Activated T-cell treated with anti-CD3 and anti-CD28 coated beads, Interleukin-2, amount 50 U/mL, for 24 hours (primary cell): Measurements from ENCODE around the gene ZNF48.

Experiments
- DNase-seq: peaks from one replicate; pipeline ENCODE4 v3.0.0-alpha.2; 2020
- H3K27ac Mint-ChIP-seq: 2 replicates; pipeline ENCODE4 v1.8.0; 2020; ENCODE audit warnings: mild to moderate bottlenecking, mixed read lengths
- H3K27me3 Mint-ChIP-seq: 2 replicates; pipeline ENCODE4 v1.8.0; 2020; ENCODE audit warnings: mixed read lengths
- H3K36me3 Mint-ChIP-seq: 2 replicates; pipeline ENCODE4 v1.8.0; 2020; ENCODE audit warnings: low read depth, mixed read lengths
- H3K4me1 Mint-ChIP-seq: 2 replicates; pipeline ENCODE4 v1.8.0; 2020; ENCODE audit warnings: low read depth, mixed read lengths
- H3K4me3 Mint-ChIP-seq: 2 replicates; pipeline ENCODE4 v1.8.0; 2020; ENCODE audit warnings: mild to moderate bottlenecking, moderate library complexity, mixed read lengths
- H3K9me3 Mint-ChIP-seq: 2 replicates; pipeline ENCODE4 v1.8.0; 2020; ENCODE audit warnings: mixed read lengths

The ZNF48 gene

DNA sequence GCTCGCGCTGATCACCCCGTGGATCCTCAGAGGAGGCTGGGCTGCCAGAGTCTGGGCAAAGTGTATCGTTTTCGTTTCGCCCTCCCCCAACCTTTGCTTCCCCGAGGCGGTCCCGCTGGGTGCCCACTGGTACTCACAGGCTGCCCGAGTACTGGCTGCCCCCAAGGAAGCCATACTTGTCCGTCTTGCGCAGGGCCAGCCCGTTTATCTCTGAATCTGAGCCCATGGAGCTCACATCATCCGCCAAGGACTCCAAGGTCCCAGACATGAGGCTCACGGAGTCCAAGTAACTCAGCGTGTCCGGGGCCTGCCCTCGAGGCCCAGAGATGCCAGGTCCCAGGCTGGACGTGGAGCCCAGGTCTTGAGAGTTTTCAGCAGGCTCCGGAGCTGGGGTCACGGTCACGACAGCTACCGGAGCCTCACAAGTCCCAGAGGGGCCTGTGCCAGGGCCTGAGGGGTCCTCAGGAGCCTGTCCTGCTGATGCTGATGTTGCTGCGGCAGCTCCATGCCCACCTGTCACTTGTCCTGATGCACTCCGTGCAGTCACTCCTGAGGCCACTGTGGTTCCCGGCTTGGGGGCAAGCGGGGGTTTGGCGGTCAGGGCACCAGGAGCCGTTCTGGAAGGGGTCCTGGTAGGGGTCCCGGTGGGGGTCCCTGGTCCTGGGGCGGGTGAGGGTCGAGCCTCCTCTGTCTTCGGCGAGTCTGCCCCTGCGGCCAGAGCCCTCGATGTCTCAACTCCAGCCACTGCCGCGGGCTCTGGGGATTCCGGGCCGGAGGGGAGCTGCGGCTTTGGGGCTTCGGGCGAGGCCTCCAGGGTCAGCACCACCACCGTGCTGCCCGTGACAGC is 25.9 kb upstream of the ZNF48 start:
- peak; percentile 51 for DNase-seq
- peak overlapping the region; percentile 94 for H3K4me3 Mint-ChIP-seq
- H3K27me3 Mint-ChIP-seq: no peaks in the 10 kb centered on the region
- H3K9me3 Mint-ChIP-seq: no peaks in the 10 kb centered on the region
- peak overlapping the region; percentile 92 for H3K27ac Mint-ChIP-seq
- peaks cover 46% of the 10 kb centered on the region for H3K4me1 Mint-ChIP-seq
- H3K36me3 Mint-ChIP-seq: peaks cover 47% of the 10 kb centered on the region

DNA sequence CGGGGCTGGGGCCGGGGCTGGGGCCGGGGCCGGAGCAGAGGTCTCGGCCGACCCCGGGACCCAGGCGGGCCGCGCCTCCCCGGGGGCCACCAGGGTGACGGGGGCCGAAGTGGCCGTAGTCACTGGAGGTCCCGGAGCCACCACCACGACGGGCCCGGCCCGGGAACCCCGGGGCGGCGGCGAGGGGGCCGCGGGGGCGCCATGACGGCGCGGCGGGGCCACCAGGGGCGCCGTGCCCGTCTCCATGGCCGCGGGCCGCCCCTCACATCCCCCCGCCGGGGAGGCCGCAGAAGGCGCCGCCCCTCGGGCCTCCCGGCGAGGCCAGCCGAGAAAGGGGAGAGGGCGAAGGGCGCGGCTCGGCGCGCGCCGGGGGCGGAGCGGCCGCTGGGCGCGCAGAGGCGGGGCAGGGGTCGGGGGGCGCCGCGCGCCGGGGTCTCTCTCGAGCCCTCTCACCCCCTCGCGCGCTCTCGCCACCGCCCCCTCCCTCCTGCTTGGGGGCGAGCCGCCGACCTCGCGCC is 25.2 kb upstream of the ZNF48 start:
- H3K27me3 Mint-ChIP-seq: no peaks in the 10 kb centered on the region
- no peaks in the 10 kb centered on the region for H3K9me3 Mint-ChIP-seq
- peak overlapping the region; percentile 94 for H3K4me3 Mint-ChIP-seq
- H3K4me1 Mint-ChIP-seq: peaks cover 46% of the 10 kb centered on the region
- no peak for DNase-seq
- H3K36me3 Mint-ChIP-seq: peaks cover 40% of the 10 kb centered on the region
- peak overlapping the region; percentile 96 for H3K27ac Mint-ChIP-seq

DNA sequence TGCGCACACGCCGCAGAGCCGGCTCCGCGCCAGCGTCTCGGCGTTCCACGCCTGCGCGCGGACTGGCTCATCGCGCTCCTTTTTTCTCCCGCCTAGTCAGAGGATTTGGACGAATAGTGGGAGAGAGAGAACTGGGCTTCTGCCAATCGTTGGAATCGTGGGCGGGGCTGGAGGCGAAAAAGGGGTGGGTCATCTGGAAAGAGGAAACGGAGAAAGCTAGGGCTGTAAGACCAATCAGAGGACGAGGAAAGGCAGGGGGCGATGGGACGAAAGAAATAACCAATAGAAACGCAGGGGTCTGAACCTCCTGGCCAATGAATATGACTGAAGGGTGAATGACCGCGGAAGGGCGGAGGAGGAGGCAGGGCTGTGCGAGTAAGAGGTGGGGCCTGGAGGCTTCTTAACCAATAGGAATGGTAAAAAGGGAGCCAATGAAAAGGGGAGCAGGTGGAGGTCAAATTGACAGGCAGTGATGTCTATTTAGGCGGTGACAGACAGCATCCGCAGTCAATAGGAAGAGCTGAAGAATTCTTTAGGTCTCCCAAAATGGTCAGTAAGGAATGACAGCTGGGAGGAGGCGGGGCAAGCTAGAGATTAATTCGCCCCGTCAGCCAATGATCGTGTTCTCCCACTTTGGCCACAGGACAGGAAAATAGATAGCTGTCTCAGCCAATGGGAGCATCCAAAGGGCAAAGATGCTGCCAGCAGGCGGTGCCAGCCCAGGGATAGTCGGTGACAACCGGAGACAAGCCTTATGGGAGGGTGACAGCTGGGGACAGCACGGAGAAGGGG is 24.6 kb upstream of the ZNF48 start, which contains the start of gene TBC1D10B:
Gene TBC1D10B, minus strand, starts transcription at position 39 of the 792 bp plus-strand sequence. CDS start 311 bp downstream, outside the sequence.
- Mint-ChIP-seq H3K27me3 (no peaks in the 10 kb centered on the region), H3K9me3 (no peaks in the 10 kb centered on the region), H3K36me3 (peaks cover 34% of the 10 kb centered on the region), H3K4me3 (peak within 1 kb of the TSS; percentile 94), H3K27ac (peak within 1 kb of the TSS; percentile 96), H3K4me1 (peaks cover 40% of the 10 kb centered on the region)
- peak; percentile 97 for DNase-seq

- H3K4me3 Mint-ChIP-seq: peak overlapping the region; percentile 84
- peaks cover 31% of the 10 kb centered on the region for H3K36me3 Mint-ChIP-seq
- H3K9me3 Mint-ChIP-seq: no peaks in the 10 kb centered on the region
- peaks cover 38% of the 10 kb centered on the region for H3K4me1 Mint-ChIP-seq
- H3K27me3 Mint-ChIP-seq: no peaks in the 10 kb centered on the region
- peak overlapping the region; percentile 96 for H3K27ac Mint-ChIP-seq
- DNase-seq: no peak
These were observed 23.9 kb upstream of the ZNF48 start for GRCh38 chr16:30371248-30371816.

GRCh38 chr16:30372038-30372712 is 23.0 kb upstream of the ZNF48 start:
- Mint-ChIP-seq H3K4me1 (peaks cover 32% of the 10 kb centered on the region), H3K27me3 (no peaks in the 10 kb centered on the region), H3K4me3 (peak overlapping the region; percentile 84), H3K27ac (peak overlapping the region; percentile 96), H3K9me3 (no peaks in the 10 kb centered on the region), H3K36me3 (peaks cover 23% of the 10 kb centered on the region)
- no peak for DNase-seq

DNA sequence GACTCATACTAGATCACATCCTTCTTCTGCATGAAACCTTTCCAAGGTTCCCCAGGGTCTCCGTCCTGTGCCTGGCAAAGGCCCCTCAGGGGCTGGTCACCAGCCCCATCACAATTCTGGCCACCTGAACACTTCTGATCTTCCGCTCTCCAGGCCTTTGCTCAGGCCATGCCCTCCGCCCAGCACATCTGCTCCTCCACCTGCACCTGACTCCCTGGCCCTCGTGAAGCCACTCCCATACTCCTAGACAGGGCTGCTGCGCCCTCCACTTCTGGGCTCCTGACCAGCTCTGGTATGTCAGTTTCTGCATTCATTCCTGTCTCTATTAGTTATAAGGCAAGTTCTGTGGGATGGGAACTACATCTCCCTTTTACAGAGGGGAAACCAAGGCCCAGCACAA is 22.5 kb upstream of the ZNF48 start:
- no peaks in the 10 kb centered on the region for H3K27me3 Mint-ChIP-seq
- peak overlapping the region; percentile 96 for H3K27ac Mint-ChIP-seq
- no peak for DNase-seq
- no peak overlapping the region for H3K4me3 Mint-ChIP-seq
- H3K9me3 Mint-ChIP-seq: no peaks in the 10 kb centered on the region
- H3K4me1 Mint-ChIP-seq: peaks cover 32% of the 10 kb centered on the region
- peaks cover 22% of the 10 kb centered on the region for H3K36me3 Mint-ChIP-seq

GRCh38 chr16:30374538-30374937 is 20.7 kb upstream of the ZNF48 start, which contains the start of gene MYL11:
MYL11 (plus strand) TSS chr16:30374802; CDS start chr16:30374858, 56 bp downstream.
- H3K27ac Mint-ChIP-seq: peak within 1 kb of the TSS; percentile 100
- H3K4me3 Mint-ChIP-seq: no peak within 1 kb of the TSS
- DNase-seq: no peak
- H3K4me1 Mint-ChIP-seq: peaks cover 36% of the 10 kb centered on the region
- H3K36me3 Mint-ChIP-seq: peaks cover 20% of the 10 kb centered on the region
- no peaks in the 10 kb centered on the region for H3K27me3 Mint-ChIP-seq
- no peaks in the 10 kb centered on the region for H3K9me3 Mint-ChIP-seq

GRCh38 chr16:30375864-30376263 is 19.4 kb upstream of the ZNF48 start:
- Mint-ChIP-seq H3K27ac (peak overlapping the region; percentile 100), H3K27me3 (no peaks in the 10 kb centered on the region), H3K4me1 (peaks cover 46% of the 10 kb centered on the region), H3K4me3 (no peak overlapping the region), H3K36me3 (peaks cover 33% of the 10 kb centered on the region), H3K9me3 (no peaks in the 10 kb centered on the region)
- DNase-seq: no peak

DNA sequence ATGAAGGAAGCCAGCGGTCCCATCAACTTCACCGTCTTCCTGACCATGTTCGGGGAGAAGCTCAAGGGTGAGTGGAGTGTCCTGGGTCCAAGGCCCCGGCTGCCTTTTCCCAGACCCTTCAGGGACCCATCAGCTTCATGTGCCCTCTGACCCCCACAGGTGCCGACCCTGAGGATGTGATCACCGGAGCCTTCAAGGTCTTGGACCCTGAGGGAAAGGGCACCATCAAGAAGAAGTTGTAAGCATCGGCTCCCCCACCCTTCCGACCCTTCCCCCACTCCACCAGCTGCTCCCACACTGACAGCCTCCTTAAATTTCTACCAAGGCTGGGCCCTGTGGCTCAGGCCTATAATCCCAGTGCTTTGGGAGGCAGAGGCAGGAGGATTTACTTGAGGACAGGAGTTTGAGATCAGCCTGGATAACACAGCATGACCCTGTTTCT is 18.7 kb upstream of the ZNF48 start:
- H3K4me1 Mint-ChIP-seq: peaks cover 46% of the 10 kb centered on the region
- H3K36me3 Mint-ChIP-seq: peaks cover 40% of the 10 kb centered on the region
- peak overlapping the region; percentile 100 for H3K27ac Mint-ChIP-seq
- H3K9me3 Mint-ChIP-seq: no peaks in the 10 kb centered on the region
- peak overlapping the region; percentile 98 for H3K4me3 Mint-ChIP-seq
- H3K27me3 Mint-ChIP-seq: no peaks in the 10 kb centered on the region
- DNase-seq: no peak

- Mint-ChIP-seq H3K27ac (peak overlapping the region; percentile 100), H3K36me3 (peaks cover 46% of the 10 kb centered on the region), H3K4me3 (peak overlapping the region; percentile 98), H3K4me1 (peaks cover 44% of the 10 kb centered on the region), H3K27me3 (no peaks in the 10 kb centered on the region), H3K9me3 (no peaks in the 10 kb centered on the region)
- no peak for DNase-seq
These were observed 18.0 kb upstream of the ZNF48 start for GRCh38 chr16:30377050-30377811.

GRCh38 chr16:30377812-30378235 is 17.4 kb upstream of the ZNF48 start:
- H3K27ac Mint-ChIP-seq: peak overlapping the region; percentile 100
- no peaks in the 10 kb centered on the region for H3K9me3 Mint-ChIP-seq
- no peaks in the 10 kb centered on the region for H3K27me3 Mint-ChIP-seq
- H3K4me1 Mint-ChIP-seq: peaks cover 48% of the 10 kb centered on the region
- DNase-seq: peak; percentile 87
- H3K4me3 Mint-ChIP-seq: peak overlapping the region; percentile 98
- H3K36me3 Mint-ChIP-seq: peaks cover 48% of the 10 kb centered on the region

- H3K9me3 Mint-ChIP-seq: no peaks in the 10 kb centered on the region
- peaks cover 48% of the 10 kb centered on the region for H3K36me3 Mint-ChIP-seq
- peak overlapping the region; percentile 100 for H3K27ac Mint-ChIP-seq
- peaks cover 54% of the 10 kb centered on the region for H3K4me1 Mint-ChIP-seq
- H3K27me3 Mint-ChIP-seq: no peaks in the 10 kb centered on the region
- DNase-seq: peak; percentile 100
- H3K4me3 Mint-ChIP-seq: peak overlapping the region; percentile 98
These were observed 16.7 kb upstream of the ZNF48 start for GRCh38 chr16:30378236-30379157.
